Cortex of kidney (tissue), 1 donor: ENCODE results near the gene ZNF576.
A peak's percentile ranks its signal among the peaks of the same experiment; 100 is the strongest.
"Not testable (repeated sequence)": the region's sequence is repeated elsewhere in the genome, so short reads cannot be mapped to it uniquely, and the experiment has no call there.

Experiments used
- DNase-seq: peaks from one replicate; lab custom pipeline; 2025; lab: John Stamatoyannopoulos, UW

Gene ZNF576

GRCh38 chr19:43599635-43600295, 3.4 kb downstream of the ZNF576 start:
- DNase-seq = no peak

GRCh38 chr19:43600326-43600725, 3.9 kb downstream of the ZNF576 start:
- DNase-seq = not testable (repeated sequence)

- DNase-seq = no peak
Observed at GRCh38 chr19:43605875-43606568, 9.6 kb downstream of the ZNF576 start.

- DNase-seq = no peak
Observed at GRCh38 chr19:43606569-43607229, 10.3 kb downstream of the ZNF576 start.

GRCh38 chr19:43607238-43608205, 11.1 kb downstream of the ZNF576 start:
- DNase-seq = no peak

GRCh38 chr19:43609872-43610271, 13.5 kb downstream of the ZNF576 start:
- no peak for DNase-seq

- DNase-seq = no peak
Observed at GRCh38 chr19:43610493-43610892, 14.1 kb downstream of the ZNF576 start.

- DNase-seq = no peak
Observed at GRCh38 chr19:43611788-43612187, 15.4 kb downstream of the ZNF576 start, which contains the start of gene SRRM5. Gene SRRM5, plus strand, starts transcription at chr19:43612088. Its CDS starts 34 bp downstream, at chr19:43612122.

- DNase-seq = no peak
Observed at GRCh38 chr19:43612374-43612773, 16.0 kb downstream of the ZNF576 start.

- DNase-seq = no peak
Observed at GRCh38 chr19:43616306-43616705, 19.9 kb downstream of the ZNF576 start.

- no peak for DNase-seq
Observed at GRCh38 chr19:43616954-43617353, 20.6 kb downstream of the ZNF576 start.

GRCh38 chr19:43618921-43619261, 22.5 kb downstream of the ZNF576 start:
- DNase-seq = no peak

GRCh38 chr19:43619262-43620060, 23.1 kb downstream of the ZNF576 start, which contains the start of gene ZNF428:
Gene ZNF428, minus strand, starts transcription at chr19:43619629. Its CDS starts 5,325 bp downstream, at chr19:43614304.
- DNase-seq = peak; percentile 67

- no peak for DNase-seq
Observed at GRCh38 chr19:43620061-43621001, 23.9 kb downstream of the ZNF576 start.

GRCh38 chr19:43622070-43622469, 25.7 kb downstream of the ZNF576 start:
- DNase-seq = no peak

- DNase-seq = no peak
Observed at GRCh38 chr19:43622956-43623355, 26.6 kb downstream of the ZNF576 start.

- no peak for DNase-seq
Observed at GRCh38 chr19:43623889-43624670, 27.7 kb downstream of the ZNF576 start.

GRCh38 chr19:43624933-43625332, 28.5 kb downstream of the ZNF576 start:
- DNase-seq = no peak
